Adipocyte (in vitro differentiated cells): ENCODE results near the gene TSKU.

ENCODE experiments used
- DNase-seq: peaks from one replicate; pipeline ENCODE4 v3.0.0-alpha.2; 2015; ENCODE audit warnings: low read depth
- H3K27me3 ChIP-seq: replicated peaks from 2 replicates; pipeline ENCODE4 v1.7.0; 2013; ENCODE audit warnings: mild to moderate bottlenecking, low read length, moderate library complexity; ENCODE audit not compliant: control insufficient read depth, insufficient read depth
- H3K36me3 ChIP-seq: 2 replicates; pipeline ENCODE4 v1.7.0; 2013; ENCODE audit warnings: low read length, mild to moderate bottlenecking, moderate library complexity; ENCODE audit not compliant: control insufficient read depth, insufficient read depth, severe bottlenecking
- H3K4me1 ChIP-seq: 2 replicates; pipeline ENCODE4 v1.7.0; 2013; ENCODE audit warnings: mild to moderate bottlenecking, low read length, moderate library complexity; ENCODE audit not compliant: control insufficient read depth, insufficient read depth
- H3K4me3 ChIP-seq: 2 replicates; pipeline ENCODE4 v1.7.0; 2013; ENCODE audit warnings: mild to moderate bottlenecking, low read length, moderate library complexity
- H3K9ac ChIP-seq: 2 replicates; pipeline ENCODE4 v1.7.0; 2013; ENCODE audit warnings: mild to moderate bottlenecking, low read length, moderate library complexity
- H3K9me3 ChIP-seq: 2 replicates; pipeline ENCODE4 v1.7.0; 2013; ENCODE audit warnings: mild to moderate bottlenecking, low read length, moderate library complexity; ENCODE audit not compliant: control insufficient read depth

The TSKU gene

GRCh38 chr11:76800466-76801200 lies 17.5 kb downstream of the TSKU start:
- Histone ChIP-seq H3K27me3 (no peaks in the 10 kb centered on the region), H3K4me3 (no peak overlapping the region), H3K9ac (peak overlapping the region; percentile 63), H3K36me3 (peaks cover 31% of the 10 kb centered on the region), H3K4me1 (peaks cover 68% of the 10 kb centered on the region), H3K9me3 (no peaks in the 10 kb centered on the region)
- DNase-seq, result no peak

GRCh38 chr11:76801225-76801624 lies 18.1 kb downstream of the TSKU start:
- DNase-seq, result no peak
- Histone ChIP-seq H3K36me3 (peaks cover 25% of the 10 kb centered on the region), H3K9me3 (no peaks in the 10 kb centered on the region), H3K4me3 (no peak overlapping the region), H3K27me3 (no peaks in the 10 kb centered on the region), H3K4me1 (peaks cover 74% of the 10 kb centered on the region), H3K9ac (peak overlapping the region; percentile 4)

GRCh38 chr11:76801736-76802135 lies 18.6 kb downstream of the TSKU start:
- Histone ChIP-seq H3K9ac (peak overlapping the region; percentile 4), H3K36me3 (peaks cover 20% of the 10 kb centered on the region), H3K4me1 (peaks cover 79% of the 10 kb centered on the region), H3K9me3 (no peaks in the 10 kb centered on the region), H3K27me3 (no peaks in the 10 kb centered on the region), H3K4me3 (no peak overlapping the region)
- DNase-seq, result no peak

GRCh38 chr11:76802151-76802550 lies 19.0 kb downstream of the TSKU start:
- no peaks in the 10 kb centered on the region for H3K27me3 ChIP-seq
- H3K4me3 ChIP-seq, result peak overlapping the region; percentile 35
- no peaks in the 10 kb centered on the region for H3K9me3 ChIP-seq
- DNase-seq, result no peak
- H3K4me1 ChIP-seq, result peaks cover 84% of the 10 kb centered on the region
- H3K9ac ChIP-seq, result peak overlapping the region; percentile 88
- peaks cover 16% of the 10 kb centered on the region for H3K36me3 ChIP-seq

- H3K4me3 ChIP-seq, result peak overlapping the region; percentile 35
- DNase-seq, result no peak
- no peaks in the 10 kb centered on the region for H3K27me3 ChIP-seq
- H3K9ac ChIP-seq, result peak overlapping the region; percentile 88
- no peaks in the 10 kb centered on the region for H3K9me3 ChIP-seq
- H3K4me1 ChIP-seq, result peaks cover 87% of the 10 kb centered on the region
- peaks cover 12% of the 10 kb centered on the region for H3K36me3 ChIP-seq
Observed at GRCh38 chr11:76802621-76803020, 19.5 kb downstream of the TSKU start.

- peak; percentile 71 for DNase-seq
- Histone ChIP-seq H3K4me1 (peaks cover 87% of the 10 kb centered on the region), H3K9ac (peak overlapping the region; percentile 88), H3K9me3 (no peaks in the 10 kb centered on the region), H3K4me3 (peak overlapping the region; percentile 35), H3K36me3 (peaks cover 8% of the 10 kb centered on the region), H3K27me3 (no peaks in the 10 kb centered on the region)
Observed at GRCh38 chr11:76803023-76803422, 19.9 kb downstream of the TSKU start.

- Histone ChIP-seq H3K27me3 (no peaks in the 10 kb centered on the region), H3K4me1 (peaks cover 80% of the 10 kb centered on the region), H3K36me3 (no peaks in the 10 kb centered on the region), H3K4me3 (no peak overlapping the region), H3K9ac (peak overlapping the region; percentile 88), H3K9me3 (no peaks in the 10 kb centered on the region)
- DNase-seq, result no peak
Observed at GRCh38 chr11:76803811-76804600, 20.9 kb downstream of the TSKU start.

GRCh38 chr11:76805206-76805913 lies 22.2 kb downstream of the TSKU start:
- no peak overlapping the region for H3K4me3 ChIP-seq
- DNase-seq, result no peak
- no peaks in the 10 kb centered on the region for H3K9me3 ChIP-seq
- H3K27me3 ChIP-seq, result no peaks in the 10 kb centered on the region
- peak overlapping the region; percentile 82 for H3K9ac ChIP-seq
- peaks cover 74% of the 10 kb centered on the region for H3K4me1 ChIP-seq
- no peaks in the 10 kb centered on the region for H3K36me3 ChIP-seq

- H3K27me3 ChIP-seq, result no peaks in the 10 kb centered on the region
- no peaks in the 10 kb centered on the region for H3K36me3 ChIP-seq
- no peak for DNase-seq
- H3K4me3 ChIP-seq, result no peak overlapping the region
- H3K9ac ChIP-seq, result peak overlapping the region; percentile 82
- H3K9me3 ChIP-seq, result no peaks in the 10 kb centered on the region
- peaks cover 74% of the 10 kb centered on the region for H3K4me1 ChIP-seq
Observed at GRCh38 chr11:76806131-76806530, 23.0 kb downstream of the TSKU start.

GRCh38 chr11:76806608-76807205 lies 23.6 kb downstream of the TSKU start:
- Histone ChIP-seq H3K9me3 (no peaks in the 10 kb centered on the region), H3K36me3 (no peaks in the 10 kb centered on the region), H3K27me3 (no peaks in the 10 kb centered on the region), H3K4me1 (peaks cover 68% of the 10 kb centered on the region), H3K4me3 (no peak overlapping the region), H3K9ac (peak overlapping the region; percentile 82)
- no peak for DNase-seq
